SK-N-SH (cell line): Measurements from ENCODE around the gene BDNF. TPM values are rescaled to one million over a fixed set of nuclear protein-coding genes. Genes with fewer than 3 reads are reported as not detected.

Source experiments
- CTCF ChIA-PET: fragments of 300-600, 350-600 bp; formaldehyde crosslinking; extraction: SDS; loops from one replicate; lab custom pipeline; 2021; lab: Yijun Ruan, JAX
- POLR2A ChIA-PET: fragments of 350-600 bp; sonication (Branson Sonifier 250); formaldehyde crosslinking; extraction: SDS; loops from one replicate; lab custom pipeline; 2020; ENCODE audit warnings: antibody characterized with exemption, inconsistent platforms; lab: Yijun Ruan, JAX
- DNase-seq: peaks from one replicate; pipeline ENCODE4 v3.0.0; 2012
- H2AFZ ChIP-seq: fragments of 200-600 bp; sonication (generic); 2 replicates; pipeline ENCODE4 v1.8.1; 2016; ENCODE audit warnings: antibody characterized with exemption, mild to moderate bottlenecking, low read depth
- H3F3A ChIP-seq: fragments of 200-600 bp; sonication (generic); replicated peaks from 2 replicates; pipeline ENCODE3; 2016; ENCODE audit warnings: antibody characterized with exemption, mild to moderate bottlenecking; ENCODE audit not compliant: insufficient read depth
- H3K27ac ChIP-seq, 2 experiments: fragments of 200-500 bp in 1 of 2; fragments of 200-600 bp in 1 of 2; sonication (Bioruptor generic) in 1 of 2; sonication (generic), shearing (Covaris generic) in 1 of 2; 2 replicates each; pipeline versions ENCODE4 v1.5.1 to v1.6.1; 2014 to 2016; ENCODE audit warnings: low read depth in 2 of 2, inconsistent platforms in 1 of 2, low read length in 1 of 2, mild to moderate bottlenecking in 1 of 2, mixed read lengths in 1 of 2
- H3K27me3 ChIP-seq: fragments of 200-600 bp; sonication (generic), shearing (Covaris generic); 2 replicates; pipeline ENCODE4 v1.6.1; 2016; ENCODE audit warnings: mixed run types; ENCODE audit not compliant: insufficient read depth
- H3K36me3 ChIP-seq, 2 experiments: fragments of 200-500 bp in 1 of 2; fragments of 200-600 bp in 1 of 2; sonication (Bioruptor generic) in 1 of 2; sonication (generic) in 1 of 2; replicated peaks in 1 of 2; 2 replicates each; pipeline versions ENCODE3 to v1.5.1; 2014 to 2016; ENCODE audit warnings: low read length in 1 of 2, mild to moderate bottlenecking in 1 of 2; ENCODE audit not compliant: insufficient read depth in 2 of 2, control insufficient read depth in 1 of 2
- H3K4me1 ChIP-seq, 2 experiments: fragments of 200-500 bp in 1 of 2; fragments of 200-600 bp in 1 of 2; sonication (Bioruptor generic) in 1 of 2; sonication (generic), shearing (Covaris generic) in 1 of 2; 2 replicates each; pipeline versions ENCODE4 v1.5.1 to v1.6.1; 2014 to 2016; ENCODE audit warnings: low read depth in 1 of 2, low read length in 1 of 2, mixed run types in 1 of 2; ENCODE audit not compliant: insufficient read depth in 2 of 2, control insufficient read depth in 1 of 2
- H3K4me2 ChIP-seq: fragments of 200-600 bp; sonication (generic), shearing (Covaris generic); 2 replicates; pipeline ENCODE4 v1.6.1; 2017; ENCODE audit warnings: mixed run types
- H3K4me3 ChIP-seq, 2 experiments: fragments of 200-500 bp in 1 of 2; fragments of 200-600 bp in 1 of 2; sonication (Bioruptor generic) in 1 of 2; sonication (generic), shearing (Covaris generic) in 1 of 2; 2 replicates each; pipeline versions ENCODE4 v1.5.1 to v1.8.1; 2014 to 2016; ENCODE audit warnings: low read depth in 2 of 2, inconsistent platforms in 1 of 2, low read length in 1 of 2, mild to moderate bottlenecking in 1 of 2, mixed read lengths in 1 of 2, moderate library complexity in 1 of 2
- H3K79me2 ChIP-seq: fragments of 200-600 bp; sonication (generic); 2 replicates; pipeline ENCODE4 v1.8.1; 2017; ENCODE audit warnings: mild to moderate bottlenecking; ENCODE audit not compliant: insufficient read depth
- H3K9ac ChIP-seq: fragments of 200-600 bp; sonication (generic); 2 replicates; pipeline ENCODE4 v1.6.1; 2017; ENCODE audit warnings: mixed run types
- H3K9me2 ChIP-seq: fragments of 200-600 bp; sonication (generic); 2 replicates; pipeline ENCODE4 v1.6.1; 2017; ENCODE audit warnings: mixed run types
- H3K9me3 ChIP-seq: fragments of 200-600 bp; sonication (generic); 2 replicates; pipeline ENCODE4 v1.6.1; 2017; ENCODE audit warnings: mixed run types, mild to moderate bottlenecking, moderate library complexity
- H4K20me1 ChIP-seq: fragments of 200-600 bp; sonication (generic); 2 replicates; pipeline ENCODE4 v1.6.1; 2017; ENCODE audit warnings: mild to moderate bottlenecking, mixed run types; ENCODE audit not compliant: insufficient read depth
- CTCF ChIP-seq: fragments of 200-600 bp; sonication (generic); IDR thresholded peaks from 2 replicates; pipeline ENCODE4 v1.6.1; 2017; ENCODE audit warnings: antibody characterized with exemption, mild to moderate bottlenecking, moderate library complexity
- EP300 ChIP-seq, 2 experiments: IDR thresholded peaks; 2 replicates each; pipeline versions ENCODE4 v1.4.0 to v1.6.1; 2012; ENCODE audit warnings: borderline replicate concordance in 1 of 2, low read depth in 1 of 2, low read length in 1 of 2
- IRF3 ChIP-seq: fragments of 150-350 bp; IDR thresholded peaks from 2 replicates; pipeline ENCODE4 v1.6.1; 2016; ENCODE audit warnings: mild to moderate bottlenecking, low read depth, low read length
- MEF2A ChIP-seq: IDR thresholded peaks from 2 replicates; pipeline ENCODE4 v1.4.0; 2012; ENCODE audit warnings: low read depth, borderline replicate concordance
- PBX3 ChIP-seq: IDR thresholded peaks from 2 replicates; pipeline ENCODE4; 2012
- POLR2AphosphoS5 ChIP-seq: IDR thresholded peaks from 2 replicates; pipeline ENCODE4 v1.6.1; 2012; ENCODE audit warnings: low read depth, low read length
- RAD21 ChIP-seq: IDR thresholded peaks from 2 replicates; pipeline ENCODE4 v1.6.1; 2012; ENCODE audit warnings: mild to moderate bottlenecking, low read length
- RCOR1 ChIP-seq: fragments of 150-350 bp; IDR thresholded peaks from 2 replicates; pipeline ENCODE4 v1.6.1; 2017; ENCODE audit warnings: antibody characterized with exemption, low read length
- REST ChIP-seq: IDR thresholded peaks from 2 replicates; pipeline ENCODE4 v1.6.1; 2012; ENCODE audit warnings: mild to moderate bottlenecking, low read depth, low read length, moderate library complexity
- SMC3 ChIP-seq: IDR thresholded peaks from 2 replicates; pipeline ENCODE4 v1.6.1; 2012; ENCODE audit warnings: low read depth, low read length, improper control_type of control experiment
- TCF12 ChIP-seq: IDR thresholded peaks from 2 replicates; pipeline ENCODE4 v1.4.0; 2012
- WGBS: methylation state at CpG from one replicate; pipeline ENCODE4 v1.1.6; 2017; ENCODE audit warnings: low lambda C conversion rate; 5-methylcytosine and 5-hydroxymethylcytosine counted together
- polyA plus RNA-seq, 3 experiments: library from polyadenylated mRNA; depleted of rRNA; stranded (reverse); fragments of >200 nt; gene quantifications; 2 replicates each; pipeline ENCODE4 v1.2.3, GENCODE V29; 2012

Gene BDNF
- polyA plus RNA-seq, 1 of the 3 experiments (the other 2 are of a cell fraction): 21.3 TPM

- no peaks in the 10 kb centered on the region for H3K9me3 ChIP-seq
- WGBS: 80% methylated on average over 3 of the region's 3 CpGs
- TF ChIP-seq IRF3 (no peak), PBX3 (0 out of 2 replicates have a peak, but pooled peaks have one; percentile 21), POLR2AphosphoS5 (no peak), MEF2A (no peak), RAD21 (no peak), SMC3 (no peak), EP300 (IDR thresholded peaks at IDR 0.05; ENCODE audit: borderline replicate concordance in 1 of 2, low read depth in 1 of 2, low read length in 1 of 2) (no peak), RCOR1 (no peak), TCF12 (0 out of 2 replicates have a peak, but pooled peaks have one; percentile 4), CTCF (peak; percentile 35), REST (no peak)
- H3K9ac ChIP-seq: no peak overlapping the region
- peaks cover 20% of the 10 kb centered on the region for H3K79me2 ChIP-seq
- H3K27ac ChIP-seq: no peak overlapping the region
- no peaks in the 10 kb centered on the region for H3K36me3 ChIP-seq
- peaks cover 0 to 21% of the 10 kb centered on the region in 2 experiments; a peak in 1 of 4 replicates for H3K4me1 ChIP-seq
- no peaks in the 10 kb centered on the region for H3K27me3 ChIP-seq
- H3K4me2 ChIP-seq: no peak overlapping the region
- no peak for DNase-seq
- POLR2A ChIA-PET: no interaction called here
- CTCF ChIA-PET: interaction anchor here (0.6 to 9.2 kb wide), 5 partner anchors 18 to 838 kb away, joined by 3 to 243 read pairs (median 3); no protein-coding TSS in a partner anchor
- H3F3A ChIP-seq: peaks cover 26% of the 10 kb centered on the region
- no peak overlapping the region for H2AFZ ChIP-seq
- H3K9me2 ChIP-seq: no peaks in the 10 kb centered on the region
- H4K20me1 ChIP-seq: peaks cover 3% of the 10 kb centered on the region
- H3K4me3 ChIP-seq: no peak overlapping the region
These were observed 3.2 kb upstream of the BDNF start for GRCh38 chr11:27703481-27703880.
